Renal pelvis (tissue), 12 donors: Measurements from ENCODE around the gene MAML1. TPM values are rescaled to one million over a fixed set of nuclear protein-coding genes. Genes with fewer than 3 reads are reported as not detected.
"Not testable (repeated sequence)": the region's sequence is repeated elsewhere in the genome, so short reads cannot be mapped to it uniquely, and the experiment has no call there.

Experiments
- DNase-seq: peaks from one replicate; pipeline ENCODE4 v3.0.0-alpha.2; 2013
- long read RNA-seq, 16 experiments: transcript quantifications; one replicate each; lab custom pipeline, GENCODE V29; 2026
- polyA plus RNA-seq, 3 donors: library from polyadenylated mRNA; unstranded; fragments of 120-200 nt; gene quantifications; one replicate each; pipeline ENCODE4 v1.2.1, GENCODE V29; 2013; ENCODE audit not compliant: insufficient read length in 3 of 3

MAML1 gene
- 10 to 100 TPM; 41.0 to 51.1 (median 41.6) TPM for polyA plus RNA-seq
- long read RNA-seq, donor 1, full-length matches to known transcripts = 6 of 17 reads
- long read RNA-seq, donor 1, partial matches to known transcripts = 11 of 17 reads
- long read RNA-seq, donor 1, other reads (novel, unspliced or antisense) = 0 of 17 reads
- long read RNA-seq, donor 2, full-length matches to known transcripts = 4 of 9 reads
- long read RNA-seq, donor 2, partial matches to known transcripts = 5 of 9 reads
- long read RNA-seq, donor 2, other reads (novel, unspliced or antisense) = 0 of 9 reads
- long read RNA-seq, donor 3, partial matches to known transcripts = 12 of 13 reads
- long read RNA-seq, donor 3, other reads (novel, unspliced or antisense) = 0 of 13 reads
- long read RNA-seq, donor 4, full-length matches to known transcripts = 6 of 20 reads
- long read RNA-seq, donor 4, partial matches to known transcripts = 14 of 20 reads
- long read RNA-seq, donor 4, other reads (novel, unspliced or antisense) = 0 of 20 reads
- long read RNA-seq, donor 5, partial matches to known transcripts = 8 of 8 reads
- long read RNA-seq, donor 5, other reads (novel, unspliced or antisense) = 0 of 8 reads
- long read RNA-seq, donor 6, full-length matches to known transcripts = 2 of 9 reads
- long read RNA-seq, donor 6, partial matches to known transcripts = 7 of 9 reads
- long read RNA-seq, donor 6, other reads (novel, unspliced or antisense) = 0 of 9 reads
- long read RNA-seq, donor 7, full-length matches to known transcripts = 6 of 46 reads
- long read RNA-seq, donor 7, partial matches to known transcripts = 40 of 46 reads
- long read RNA-seq, donor 7, other reads (novel, unspliced or antisense) = 0 of 46 reads
- long read RNA-seq, donor 8, partial matches to known transcripts = 22 of 23 reads
- long read RNA-seq, donor 8, other reads (novel, unspliced or antisense) = 0 of 23 reads
- long read RNA-seq, donor 9, partial matches to known transcripts = 14 of 18 reads
- long read RNA-seq, donor 9, other reads (novel, unspliced or antisense) = 0 of 18 reads
- long read RNA-seq, donor 10, full-length matches to known transcripts = 4 of 34 reads
- long read RNA-seq, donor 10, partial matches to known transcripts = 30 of 34 reads
- long read RNA-seq, donor 10, other reads (novel, unspliced or antisense) = 0 of 34 reads
- long read RNA-seq, donor 11, partial matches to known transcripts = 13 of 15 reads
- long read RNA-seq, donor 11, other reads (novel, unspliced or antisense) = 0 of 15 reads
- long read RNA-seq, donor 12, full-length matches to known transcripts = 6 of 23 reads
- long read RNA-seq, donor 12, partial matches to known transcripts = 17 of 23 reads
- long read RNA-seq, donor 12, other reads (novel, unspliced or antisense) = 0 of 23 reads
- long read RNA-seq, donor 13, partial matches to known transcripts = 0 of 1 reads
- long read RNA-seq, donor 13, other reads (novel, unspliced or antisense) = 0 of 1 reads
- long read RNA-seq, donor 14, full-length matches to known transcripts = 7 of 66 reads
- long read RNA-seq, donor 14, partial matches to known transcripts = 59 of 66 reads
- long read RNA-seq, donor 14, other reads (novel, unspliced or antisense) = 0 of 66 reads
- long read RNA-seq, donor 15, full-length matches to known transcripts = 9 of 9 reads
- long read RNA-seq, donor 15, partial matches to known transcripts = 0 of 9 reads
- long read RNA-seq, donor 15, other reads (novel, unspliced or antisense) = 0 of 9 reads
- long read RNA-seq, donor 16, partial matches to known transcripts = 6 of 11 reads
- long read RNA-seq, donor 16, other reads (novel, unspliced or antisense) = 0 of 11 reads

GRCh38 chr5:179732412-179732917 lies at the start of gene MAML1:
MAML1 (plus strand) TSS chr5:179732822; CDS start chr5:179733113, 291 bp downstream.
- DNase-seq = peak; percentile 100

GRCh38 chr5:179689212-179689611 lies 43.4 kb upstream of the MAML1 start:
- DNase-seq = not testable (repeated sequence)

GRCh38 chr5:179694561-179694960 lies 38.1 kb upstream of the MAML1 start:
- no peak for DNase-seq

- DNase-seq = peak; percentile 41
These were observed 36.0 kb upstream of the MAML1 start for GRCh38 chr5:179696603-179697002.

GRCh38 chr5:179697108-179697507 lies 35.5 kb upstream of the MAML1 start:
- no peak for DNase-seq

GRCh38 chr5:179697543-179697942 lies 35.1 kb upstream of the MAML1 start:
- DNase-seq = not testable (repeated sequence)

GRCh38 chr5:179697993-179698934 lies 34.4 kb upstream of the MAML1 start:
- DNase-seq = peak; percentile 99

GRCh38 chr5:179698935-179699615 lies 33.5 kb upstream of the MAML1 start, which contains the start of gene CANX:
CANX (plus strand) TSS chr5:179698967; CDS start chr5:179705682, 6,715 bp downstream.
- no peak for DNase-seq

- DNase-seq = peak; percentile 24
These were observed 32.9 kb upstream of the MAML1 start for GRCh38 chr5:179699616-179700237.

- DNase-seq = peak; percentile 39
These were observed 32.2 kb upstream of the MAML1 start for GRCh38 chr5:179700401-179700918.

GRCh38 chr5:179716286-179716685 lies 16.3 kb upstream of the MAML1 start:
- DNase-seq = no peak

- no peak for DNase-seq
These were observed 12.4 kb upstream of the MAML1 start for GRCh38 chr5:179720222-179720621.

GRCh38 chr5:179724163-179724562 lies 8.5 kb upstream of the MAML1 start:
- DNase-seq = no peak

- DNase-seq = no peak
These were observed 5.5 kb upstream of the MAML1 start for GRCh38 chr5:179727106-179727505.

- no peak for DNase-seq
These were observed 3.3 kb upstream of the MAML1 start for GRCh38 chr5:179729303-179729702.

- DNase-seq = no peak
These were observed 2.9 kb upstream of the MAML1 start for GRCh38 chr5:179729727-179730126.

GRCh38 chr5:179730356-179730755 lies 2.3 kb upstream of the MAML1 start:
- DNase-seq = no peak

GRCh38 chr5:179730852-179731251 lies 1.8 kb upstream of the MAML1 start:
- DNase-seq = no peak
